ENCODE results near the gene FADS1. TPM values are rescaled to one million over a fixed set of nuclear protein-coding genes. Genes with fewer than 3 reads are reported as not detected.

FADS1 gene
- total RNA-seq, 3 donors from 2014 or later (not counting 1 experiment from before 2014, with no cell fraction given) = 9.3 to 17.2 (median 10.2) TPM

DNA sequence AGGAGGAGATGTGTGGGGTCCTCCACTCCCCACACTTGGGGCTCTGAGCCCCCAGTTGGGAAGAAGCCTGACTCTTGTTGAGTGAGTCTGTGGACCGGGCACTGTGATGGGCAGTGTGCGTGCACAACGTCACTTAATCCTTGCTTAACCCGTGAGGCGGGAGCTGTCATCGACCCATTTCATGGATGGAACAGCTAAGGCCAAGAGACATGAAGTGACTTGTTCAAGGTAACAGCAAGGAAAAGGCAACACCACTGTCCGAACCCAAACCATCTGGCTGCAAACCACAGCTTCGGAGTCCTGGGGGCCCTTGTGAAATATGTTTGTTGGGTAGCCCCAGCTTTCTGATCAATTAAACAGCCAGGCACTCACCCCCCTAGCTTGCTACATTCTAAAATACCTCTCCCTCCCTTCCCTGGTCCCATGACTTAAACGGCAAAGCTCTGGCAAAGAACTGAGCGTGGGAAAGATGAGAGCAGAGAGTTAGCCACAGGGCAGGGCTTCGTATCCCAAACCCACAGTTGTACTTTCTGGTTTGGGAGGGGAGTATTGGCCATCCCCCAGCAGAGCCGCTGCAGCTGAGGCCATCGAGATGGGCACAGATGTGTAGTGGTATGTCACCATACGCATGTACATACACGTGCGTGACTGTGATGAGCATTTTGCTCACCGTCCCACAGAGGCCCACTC is 37.5 kb upstream of the FADS1 start:
- H3K4me1 ChIP-seq (ENCODE audit: control insufficient read depth, insufficient read depth, low read length) = no peaks in the 10 kb centered on the region
- ATAC-seq = no peak
- no peak for DNase-seq
- H3K4me3 ChIP-seq (ENCODE audit: low read length) = no peak overlapping the region
- no peaks in the 10 kb centered on the region for H3K9me3 ChIP-seq (ENCODE audit: control insufficient read depth, insufficient read depth, low read length)
- TF ChIP-seq, protein P1, sequence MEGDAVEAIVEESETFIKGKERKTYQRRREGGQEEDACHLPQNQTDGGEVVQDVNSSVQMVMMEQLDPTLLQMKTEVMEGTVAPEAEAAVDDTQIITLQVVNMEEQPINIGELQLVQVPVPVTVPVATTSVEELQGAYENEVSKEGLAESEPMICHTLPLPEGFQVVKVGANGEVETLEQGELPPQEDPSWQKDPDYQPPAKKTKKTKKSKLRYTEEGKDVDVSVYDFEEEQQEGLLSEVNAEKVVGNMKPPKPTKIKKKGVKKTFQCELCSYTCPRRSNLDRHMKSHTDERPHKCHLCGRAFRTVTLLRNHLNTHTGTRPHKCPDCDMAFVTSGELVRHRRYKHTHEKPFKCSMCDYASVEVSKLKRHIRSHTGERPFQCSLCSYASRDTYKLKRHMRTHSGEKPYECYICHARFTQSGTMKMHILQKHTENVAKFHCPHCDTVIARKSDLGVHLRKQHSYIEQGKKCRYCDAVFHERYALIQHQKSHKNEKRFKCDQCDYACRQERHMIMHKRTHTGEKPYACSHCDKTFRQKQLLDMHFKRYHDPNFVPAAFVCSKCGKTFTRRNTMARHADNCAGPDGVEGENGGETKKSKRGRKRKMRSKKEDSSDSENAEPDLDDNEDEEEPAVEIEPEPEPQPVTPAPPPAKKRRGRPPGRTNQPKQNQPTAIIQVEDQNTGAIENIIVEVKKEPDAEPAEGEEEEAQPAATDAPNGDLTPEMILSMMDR (IDR thresholded peaks at IDR 0.05) = no peak
- no peak overlapping the region for H3K4me3 Mint-ChIP-seq
- peaks cover 2% of the 10 kb centered on the region for H3K36me3 ChIP-seq (ENCODE audit: control insufficient read depth, insufficient read depth, low read length)
- H3K4me1 Mint-ChIP-seq = no peaks in the 10 kb centered on the region
- H3K27me3 ChIP-seq (ENCODE audit: control insufficient read depth, insufficient read depth, low read length) = no peaks in the 10 kb centered on the region
- H3K36me3 Mint-ChIP-seq = no peaks in the 10 kb centered on the region
- H3K27me3 Mint-ChIP-seq (ENCODE audit: low read depth in 2 of 2) = no peaks in the 10 kb centered on the region
- intact Hi-C loops (cut with micrococcal nuclease) = no loop called here
- H3K9me3 Mint-ChIP-seq = no peaks in the 10 kb centered on the region
- H3K27ac Mint-ChIP-seq = no peak overlapping the region
- no peak overlapping the region for H3K27ac ChIP-seq (ENCODE audit: low read length)
- WGBS (ENCODE audit: insufficient coverage) = 95% methylated on average over 17 of the region's 17 CpGs

DNA sequence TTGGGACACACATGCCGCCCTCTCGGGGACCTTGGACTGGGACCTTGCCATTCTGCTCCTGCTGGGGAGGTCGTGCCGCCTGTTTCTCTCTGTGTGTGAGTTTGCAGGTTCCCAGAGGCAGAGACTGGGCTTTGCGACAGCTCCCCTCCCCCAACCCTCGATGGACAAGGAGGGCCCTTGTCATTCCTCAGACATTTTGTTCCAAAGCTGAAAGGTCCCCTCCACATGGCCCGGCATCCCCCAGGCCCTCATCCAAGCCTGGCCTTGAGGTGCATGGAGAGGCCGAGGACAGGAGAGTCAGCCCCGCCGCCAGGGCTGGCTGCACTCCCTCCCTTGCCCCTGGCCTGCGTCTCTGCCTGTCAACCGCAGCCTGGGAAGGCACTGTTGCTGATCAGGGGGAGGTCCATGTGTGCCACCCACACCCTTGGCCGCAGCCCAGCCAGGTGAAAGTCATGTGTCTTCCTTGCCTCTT is 36.9 kb upstream of the FADS1 start:
- H3K36me3 Mint-ChIP-seq = no peaks in the 10 kb centered on the region
- H3K27me3 Mint-ChIP-seq (ENCODE audit: low read depth in 2 of 2) = no peaks in the 10 kb centered on the region
- no peak overlapping the region for H3K27ac ChIP-seq (ENCODE audit: low read length)
- H3K4me1 Mint-ChIP-seq = no peaks in the 10 kb centered on the region
- no peak overlapping the region for H3K4me3 ChIP-seq (ENCODE audit: low read length)
- no peaks in the 10 kb centered on the region for H3K27me3 ChIP-seq (ENCODE audit: control insufficient read depth, insufficient read depth, low read length)
- no peaks in the 10 kb centered on the region for H3K9me3 Mint-ChIP-seq
- intact Hi-C loops (cut with micrococcal nuclease) = no loop called here
- H3K4me3 Mint-ChIP-seq = no peak overlapping the region
- WGBS (ENCODE audit: insufficient coverage) = 97% methylated on average over 13 of the region's 13 CpGs
- no peaks in the 10 kb centered on the region for H3K9me3 ChIP-seq (ENCODE audit: control insufficient read depth, insufficient read depth, low read length)
- no peak for DNase-seq
- H3K27ac Mint-ChIP-seq = no peak overlapping the region
- TF ChIP-seq, protein P1 (IDR thresholded peaks at IDR 0.05) = no peak
- H3K36me3 ChIP-seq (ENCODE audit: control insufficient read depth, insufficient read depth, low read length) = peaks cover 2% of the 10 kb centered on the region
- H3K4me1 ChIP-seq (ENCODE audit: control insufficient read depth, insufficient read depth, low read length) = no peaks in the 10 kb centered on the region
- no peak for ATAC-seq

GRCh38 chr11:61851900-61852295 is 35.1 kb upstream of the FADS1 start:
- H3K36me3 Mint-ChIP-seq = peaks cover 6% of the 10 kb centered on the region
- intact Hi-C loops (cut with micrococcal nuclease) = no loop called here
- no peaks in the 10 kb centered on the region for H3K4me1 Mint-ChIP-seq
- H3K4me1 ChIP-seq (ENCODE audit: control insufficient read depth, insufficient read depth, low read length) = no peaks in the 10 kb centered on the region
- no peak overlapping the region for H3K4me3 Mint-ChIP-seq
- no peaks in the 10 kb centered on the region for H3K9me3 Mint-ChIP-seq
- H3K27ac ChIP-seq (ENCODE audit: low read length) = no peak overlapping the region
- H3K9me3 ChIP-seq (ENCODE audit: control insufficient read depth, insufficient read depth, low read length) = no peaks in the 10 kb centered on the region
- no peaks in the 10 kb centered on the region for H3K27me3 Mint-ChIP-seq (ENCODE audit: low read depth in 2 of 2)
- DNase-seq (no peak), ATAC-seq (no peak)
- TF ChIP-seq, protein P1 (IDR thresholded peaks at IDR 0.05) = no peak
- H3K4me3 ChIP-seq (ENCODE audit: low read length) = no peak overlapping the region
- H3K27me3 ChIP-seq (ENCODE audit: control insufficient read depth, insufficient read depth, low read length) = no peaks in the 10 kb centered on the region
- no peak overlapping the region for H3K27ac Mint-ChIP-seq
- 90% methylated on average over 6 of the region's 6 CpGs for WGBS (ENCODE audit: insufficient coverage)
- H3K36me3 ChIP-seq (ENCODE audit: control insufficient read depth, insufficient read depth, low read length) = peaks cover 5% of the 10 kb centered on the region

Data from natural killer cell (primary cell).